Measurements from ENCODE around the gene ALK. TPM values are rescaled to one million over a fixed set of nuclear protein-coding genes. Genes with fewer than 3 reads are reported as not detected.

ALK gene
- total and polyA plus RNA-seq, 10 of the 15 experiments (the other 5 are each of a cell fraction or from before 2014, with no cell fraction given) = 0.11 TPM; not detected in 9

DNA sequence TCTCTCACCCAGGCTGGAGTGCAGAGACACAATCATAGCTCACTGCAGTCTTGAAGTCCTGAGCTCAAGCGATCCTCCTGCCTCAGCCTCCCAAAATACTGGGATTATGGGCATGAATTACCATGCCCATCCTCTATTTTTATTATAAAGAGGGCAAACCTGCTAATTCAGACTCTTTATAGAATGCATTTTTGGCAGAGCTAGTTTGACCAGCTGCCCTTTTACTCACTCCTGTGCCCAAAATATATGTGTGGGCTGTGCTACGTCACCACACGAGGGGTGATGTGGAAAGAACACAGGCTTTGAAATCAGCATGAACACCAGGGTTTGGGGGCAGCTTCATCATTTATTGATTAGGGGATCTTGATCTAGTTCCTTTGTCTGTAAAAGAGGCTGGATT, 668.4 kb downstream of the ALK start (continued):
- TF ChIP-seq CBX3 (IDR thresholded peaks at IDR 0.05; ENCODE audit: borderline replicate concordance, low read depth) (no peak), SMAD5 (IDR thresholded peaks at IDR 0.05; ENCODE audit: low read depth) (no peak), NR2C2 (IDR thresholded peaks at IDR 0.05; ENCODE audit: borderline replicate concordance, control insufficient read depth, insufficient read length, low read depth) (no peak), HDGF (IDR thresholded peaks at IDR 0.05) (no peak), IRF4 (IDR thresholded peaks at IDR 0.05; ENCODE audit: low read depth, low read length) (no peak)
- TF ChIP-seq, protein P1, sequence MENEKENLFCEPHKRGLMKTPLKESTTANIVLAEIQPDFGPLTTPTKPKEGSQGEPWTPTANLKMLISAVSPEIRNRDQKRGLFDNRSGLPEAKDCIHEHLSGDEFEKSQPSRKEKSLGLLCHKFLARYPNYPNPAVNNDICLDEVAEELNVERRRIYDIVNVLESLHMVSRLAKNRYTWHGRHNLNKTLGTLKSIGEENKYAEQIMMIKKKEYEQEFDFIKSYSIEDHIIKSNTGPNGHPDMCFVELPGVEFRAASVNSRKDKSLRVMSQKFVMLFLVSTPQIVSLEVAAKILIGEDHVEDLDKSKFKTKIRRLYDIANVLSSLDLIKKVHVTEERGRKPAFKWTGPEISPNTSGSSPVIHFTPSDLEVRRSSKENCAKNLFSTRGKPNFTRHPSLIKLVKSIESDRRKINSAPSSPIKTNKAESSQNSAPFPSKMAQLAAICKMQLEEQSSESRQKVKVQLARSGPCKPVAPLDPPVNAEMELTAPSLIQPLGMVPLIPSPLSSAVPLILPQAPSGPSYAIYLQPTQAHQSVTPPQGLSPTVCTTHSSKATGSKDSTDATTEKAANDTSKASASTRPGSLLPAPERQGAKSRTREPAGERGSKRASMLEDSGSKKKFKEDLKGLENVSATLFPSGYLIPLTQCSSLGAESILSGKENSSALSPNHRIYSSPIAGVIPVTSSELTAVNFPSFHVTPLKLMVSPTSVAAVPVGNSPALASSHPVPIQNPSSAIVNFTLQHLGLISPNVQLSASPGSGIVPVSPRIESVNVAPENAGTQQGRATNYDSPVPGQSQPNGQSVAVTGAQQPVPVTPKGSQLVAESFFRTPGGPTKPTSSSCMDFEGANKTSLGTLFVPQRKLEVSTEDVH (IDR thresholded peaks at IDR 0.05; ENCODE audit: low read depth, partially characterized antibody) = no peak
- TF ChIP-seq, protein P2, sequence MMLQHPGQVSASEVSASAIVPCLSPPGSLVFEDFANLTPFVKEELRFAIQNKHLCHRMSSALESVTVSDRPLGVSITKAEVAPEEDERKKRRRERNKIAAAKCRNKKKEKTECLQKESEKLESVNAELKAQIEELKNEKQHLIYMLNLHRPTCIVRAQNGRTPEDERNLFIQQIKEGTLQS (IDR thresholded peaks at IDR 0.05; ENCODE audit: borderline replicate concordance, extremely low read depth, low read depth, low read length) = no peak

DNA sequence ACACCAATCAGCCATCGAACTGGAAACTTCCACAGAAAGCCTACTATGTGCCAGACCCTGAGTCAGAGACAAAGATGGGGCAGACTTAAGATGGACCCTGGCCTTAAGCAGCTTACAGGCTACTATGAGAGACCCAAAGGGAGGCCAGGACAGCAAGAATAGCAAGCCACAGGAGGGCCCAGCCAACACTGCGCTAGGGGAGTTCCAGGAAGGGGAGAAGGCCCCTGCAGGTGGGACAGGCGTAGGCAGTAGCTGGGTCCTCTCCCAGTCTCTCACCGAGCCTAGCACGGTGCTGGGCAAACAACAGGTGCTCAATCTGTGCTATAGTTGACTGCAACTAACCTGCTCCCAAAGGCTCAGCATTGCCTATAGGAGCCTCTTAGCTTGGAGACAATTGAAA, 670.0 kb downstream of the ALK start:
- no TSS peak for BruUV-seq (replicated peaks)
- Histone ChIP-seq H3K36me3 (ENCODE audit: control insufficient read depth in 2 of 2, insufficient read depth in 2 of 2, low read length in 1 of 2) (no peaks in the 10 kb centered on the region), H3K79me2 (ENCODE audit: control insufficient read depth, insufficient read depth, low read length) (no peaks in the 10 kb centered on the region), H3K4me1 (ENCODE audit: control insufficient read depth, insufficient read depth, low read length) (peaks cover 3% of the 10 kb centered on the region; the same call in 1 of the 2 replicates), H2AFZ (ENCODE audit: control insufficient read depth, low read depth, low read length) (no peak overlapping the region), H3K27me3 (replicated peaks in 1 of 2; ENCODE audit: control insufficient read depth in 2 of 2, insufficient read depth in 2 of 2, low read length in 1 of 2) (peaks cover 0 to 1% of the 10 kb centered on the region in 2 experiments; a peak in 1 of 4 replicates), H3K4me3 (no peak overlapping the region), H4K20me1 (ENCODE audit: control insufficient read depth, insufficient read depth) (no peaks in the 10 kb centered on the region), H3K27ac (ENCODE audit: control insufficient read depth, insufficient read depth) (no peak overlapping the region), H3K4me2 (ENCODE audit: control insufficient read depth, insufficient read depth) (no peak overlapping the region), H3K9ac (ENCODE audit: control insufficient read depth, insufficient read depth, low read length) (no peak overlapping the region), H3K9me3 (replicated peaks; ENCODE audit: control insufficient read depth, insufficient read depth, low read length) (no peaks in the 10 kb centered on the region; the same call in 2 of the 3 replicates)
- ChIA-PET RAD21 (ENCODE audit: unreplicated experiment) (no interaction called here), CTCF (interaction anchor here (0.6 kb wide), 1 partner anchor 48 kb away, joined by 3 read pairs; no protein-coding TSS in a partner anchor), POLR2A (no interaction called here), SMC1A (ENCODE audit: uncharacterized antibody, unreplicated experiment) (no interaction called here)
- intact Hi-C loops (cut with micrococcal nuclease; ENCODE audit: unreplicated experiment) (no loop called here), in situ Hi-C loops (cut with MboI) (no loop called here)
- FAIRE-seq = no peak
- DNase-seq (ENCODE audit: low read depth, low spot score) = no peak
- WGBS (ENCODE audit: insufficient coverage, insufficient replicate concordance, low lambda C conversion rate, missing lambda C conversion rate) = 76% methylated on average over 5 of the region's 5 CpGs
- ATAC-seq = no peak
- TF ChIP-seq RAD21 (IDR thresholded peaks at IDR 0.05; ENCODE audit: insufficient read depth, low read depth, low read length) (no peak), STAT1 (conservative IDR thresholded peaks at IDR 0.05) (no peak), RBBP5 (conservative IDR thresholded peaks at IDR 0.05) (no peak), DPF2 (IDR thresholded peaks at IDR 0.05) (no peak), ZBED1 (IDR thresholded peaks at IDR 0.05; ENCODE audit: borderline replicate concordance) (no peak)
- TF ChIP-seq, protein P3, sequence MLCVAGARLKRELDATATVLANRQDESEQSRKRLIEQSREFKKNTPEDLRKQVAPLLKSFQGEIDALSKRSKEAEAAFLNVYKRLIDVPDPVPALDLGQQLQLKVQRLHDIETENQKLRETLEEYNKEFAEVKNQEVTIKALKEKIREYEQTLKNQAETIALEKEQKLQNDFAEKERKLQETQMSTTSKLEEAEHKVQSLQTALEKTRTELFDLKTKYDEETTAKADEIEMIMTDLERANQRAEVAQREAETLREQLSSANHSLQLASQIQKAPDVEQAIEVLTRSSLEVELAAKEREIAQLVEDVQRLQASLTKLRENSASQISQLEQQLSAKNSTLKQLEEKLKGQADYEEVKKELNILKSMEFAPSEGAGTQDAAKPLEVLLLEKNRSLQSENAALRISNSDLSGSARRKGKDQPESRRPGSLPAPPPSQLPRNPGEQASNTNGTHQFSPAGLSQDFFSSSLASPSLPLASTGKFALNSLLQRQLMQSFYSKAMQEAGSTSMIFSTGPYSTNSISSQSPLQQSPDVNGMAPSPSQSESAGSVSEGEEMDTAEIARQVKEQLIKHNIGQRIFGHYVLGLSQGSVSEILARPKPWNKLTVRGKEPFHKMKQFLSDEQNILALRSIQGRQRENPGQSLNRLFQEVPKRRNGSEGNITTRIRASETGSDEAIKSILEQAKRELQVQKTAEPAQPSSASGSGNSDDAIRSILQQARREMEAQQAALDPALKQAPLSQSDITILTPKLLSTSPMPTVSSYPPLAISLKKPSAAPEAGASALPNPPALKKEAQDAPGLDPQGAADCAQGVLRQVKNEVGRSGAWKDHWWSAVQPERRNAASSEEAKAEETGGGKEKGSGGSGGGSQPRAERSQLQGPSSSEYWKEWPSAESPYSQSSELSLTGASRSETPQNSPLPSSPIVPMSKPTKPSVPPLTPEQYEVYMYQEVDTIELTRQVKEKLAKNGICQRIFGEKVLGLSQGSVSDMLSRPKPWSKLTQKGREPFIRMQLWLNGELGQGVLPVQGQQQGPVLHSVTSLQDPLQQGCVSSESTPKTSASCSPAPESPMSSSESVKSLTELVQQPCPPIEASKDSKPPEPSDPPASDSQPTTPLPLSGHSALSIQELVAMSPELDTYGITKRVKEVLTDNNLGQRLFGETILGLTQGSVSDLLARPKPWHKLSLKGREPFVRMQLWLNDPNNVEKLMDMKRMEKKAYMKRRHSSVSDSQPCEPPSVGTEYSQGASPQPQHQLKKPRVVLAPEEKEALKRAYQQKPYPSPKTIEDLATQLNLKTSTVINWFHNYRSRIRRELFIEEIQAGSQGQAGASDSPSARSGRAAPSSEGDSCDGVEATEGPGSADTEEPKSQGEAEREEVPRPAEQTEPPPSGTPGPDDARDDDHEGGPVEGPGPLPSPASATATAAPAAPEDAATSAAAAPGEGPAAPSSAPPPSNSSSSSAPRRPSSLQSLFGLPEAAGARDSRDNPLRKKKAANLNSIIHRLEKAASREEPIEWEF (IDR thresholded peaks at IDR 0.05; ENCODE audit: insufficient replicate concordance, low read depth, low read length) = no peak
- TF ChIP-seq, protein P4, sequence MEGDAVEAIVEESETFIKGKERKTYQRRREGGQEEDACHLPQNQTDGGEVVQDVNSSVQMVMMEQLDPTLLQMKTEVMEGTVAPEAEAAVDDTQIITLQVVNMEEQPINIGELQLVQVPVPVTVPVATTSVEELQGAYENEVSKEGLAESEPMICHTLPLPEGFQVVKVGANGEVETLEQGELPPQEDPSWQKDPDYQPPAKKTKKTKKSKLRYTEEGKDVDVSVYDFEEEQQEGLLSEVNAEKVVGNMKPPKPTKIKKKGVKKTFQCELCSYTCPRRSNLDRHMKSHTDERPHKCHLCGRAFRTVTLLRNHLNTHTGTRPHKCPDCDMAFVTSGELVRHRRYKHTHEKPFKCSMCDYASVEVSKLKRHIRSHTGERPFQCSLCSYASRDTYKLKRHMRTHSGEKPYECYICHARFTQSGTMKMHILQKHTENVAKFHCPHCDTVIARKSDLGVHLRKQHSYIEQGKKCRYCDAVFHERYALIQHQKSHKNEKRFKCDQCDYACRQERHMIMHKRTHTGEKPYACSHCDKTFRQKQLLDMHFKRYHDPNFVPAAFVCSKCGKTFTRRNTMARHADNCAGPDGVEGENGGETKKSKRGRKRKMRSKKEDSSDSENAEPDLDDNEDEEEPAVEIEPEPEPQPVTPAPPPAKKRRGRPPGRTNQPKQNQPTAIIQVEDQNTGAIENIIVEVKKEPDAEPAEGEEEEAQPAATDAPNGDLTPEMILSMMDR (IDR thresholded peaks at IDR 0.05 in 2 of 3, conservative IDR thresholded peaks at IDR 0.05 in 1 of 3; ENCODE audit: control insufficient read depth in 2 of 3, extremely low read depth in 1 of 3, insufficient read depth in 1 of 3, low read depth in 3 of 3, low read length in 3 of 3) = no peak

Data from GM12878 (cell line).